NCI-H2081 (cell line): ENCODE results near the gene TMC3.
"Not testable (repeated sequence)": the region's sequence is repeated elsewhere in the genome, so short reads cannot be mapped to it uniquely, and the experiment has no call there.

Experiments used
- DNase-seq, 2 experiments: peaks; one replicate each; lab custom pipeline; 2025; lab: John Stamatoyannopoulos, UW

Gene TMC3

DNA sequence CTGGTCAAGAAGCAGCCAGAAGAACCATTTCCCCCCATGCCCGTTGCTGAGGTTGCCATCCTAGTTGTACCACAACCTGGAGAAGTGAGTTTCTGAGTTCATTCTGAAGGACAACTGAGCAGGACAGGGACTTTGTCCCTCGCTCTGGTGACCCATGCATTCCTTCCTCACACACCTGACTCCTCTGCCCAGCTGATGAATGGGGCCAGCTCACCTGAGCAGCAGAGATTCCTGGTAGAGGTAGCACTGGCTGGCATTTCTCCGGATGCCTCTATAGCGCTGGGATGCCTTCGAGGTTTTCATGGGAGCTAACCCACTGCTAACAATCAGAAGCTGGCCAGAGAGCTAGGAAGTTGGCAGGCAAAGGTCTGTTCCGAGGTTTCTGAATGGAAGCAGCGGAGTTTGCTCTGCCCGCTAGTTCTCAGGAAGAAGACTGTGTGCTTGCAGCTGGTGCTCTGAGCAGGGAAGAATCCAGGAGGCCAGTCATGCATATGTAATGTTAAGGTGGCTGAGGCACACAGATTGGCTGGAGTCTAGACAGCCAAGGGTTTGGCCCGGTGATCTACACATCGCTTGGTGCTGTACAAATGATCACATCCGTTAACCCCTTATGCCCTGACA lies at the start of gene TMC3:
Gene TMC3, minus strand, starts transcription at position 439 of the 621 bp plus-strand sequence. Its CDS starts 136 bp downstream, at position 303.
- DNase-seq, result no peak

DNA sequence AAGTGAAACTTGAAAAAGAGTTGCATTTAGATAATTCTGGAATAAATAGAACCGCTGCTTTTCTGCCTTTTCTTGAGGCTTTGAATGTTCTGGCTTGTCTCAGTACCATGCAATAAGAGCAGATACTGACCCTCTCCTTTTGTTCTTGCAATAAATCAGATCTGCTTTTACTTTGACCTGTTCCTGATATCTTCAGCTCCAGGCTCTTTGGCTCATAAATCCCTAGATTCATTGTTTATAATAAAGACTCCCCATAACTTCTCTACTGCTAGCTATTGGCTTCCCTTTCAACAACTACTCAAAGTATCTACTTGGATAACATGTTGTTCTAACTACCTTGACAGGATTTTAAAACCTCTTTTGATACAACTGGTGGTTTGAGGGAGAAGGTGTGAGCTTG lies 47.4 kb upstream of the TMC3 start:
- no peak for DNase-seq

DNA sequence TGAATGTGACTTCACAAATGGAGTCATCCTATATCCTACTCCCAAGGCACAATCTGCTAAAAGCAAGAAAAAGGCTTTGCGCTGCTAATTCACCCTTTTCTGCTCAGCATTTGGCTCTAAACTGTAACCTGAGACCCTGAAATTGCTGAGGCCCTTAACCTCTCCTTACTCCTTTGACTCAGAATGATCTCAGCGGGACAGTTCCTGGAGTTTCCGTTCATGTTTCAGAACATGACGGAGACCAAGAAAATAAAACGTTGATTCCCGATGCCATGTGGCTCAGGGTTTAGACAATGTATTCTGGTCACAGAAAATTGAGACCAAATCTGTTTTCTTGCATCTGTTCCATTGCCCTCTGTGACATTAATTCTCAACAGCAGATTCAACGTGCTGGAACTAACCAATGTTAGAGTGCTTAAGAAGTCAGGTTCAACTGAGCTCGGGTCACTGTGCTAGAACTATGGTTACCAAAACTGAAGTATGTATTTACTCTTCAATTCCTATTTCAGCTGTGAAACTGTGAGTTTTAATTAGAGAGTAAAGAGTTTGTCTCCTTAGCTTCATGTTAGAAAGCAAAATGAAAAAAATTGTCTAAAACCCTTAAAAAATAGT lies 45.4 kb upstream of the TMC3 start:
- no peak for DNase-seq

DNA sequence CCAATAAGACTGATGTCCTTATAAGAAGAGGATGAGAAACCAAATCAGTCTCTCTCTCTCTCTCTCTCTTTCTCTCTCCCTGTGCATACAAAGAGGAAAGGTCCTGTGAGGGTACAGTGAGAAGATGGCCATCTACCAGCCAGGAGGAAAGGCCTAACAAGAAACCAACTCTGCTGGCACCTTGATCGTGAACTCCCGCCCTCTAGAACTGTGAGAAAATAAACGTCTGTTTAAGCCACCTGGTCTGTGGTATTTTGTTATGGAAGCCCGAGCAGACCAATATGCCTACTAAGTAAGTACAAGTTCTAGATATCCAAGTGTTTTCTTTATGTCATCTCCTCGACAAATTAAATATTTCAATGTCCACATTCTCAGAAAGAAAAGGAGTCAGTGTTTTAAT lies 44.9 kb upstream of the TMC3 start:
- DNase-seq, result no peak

DNA sequence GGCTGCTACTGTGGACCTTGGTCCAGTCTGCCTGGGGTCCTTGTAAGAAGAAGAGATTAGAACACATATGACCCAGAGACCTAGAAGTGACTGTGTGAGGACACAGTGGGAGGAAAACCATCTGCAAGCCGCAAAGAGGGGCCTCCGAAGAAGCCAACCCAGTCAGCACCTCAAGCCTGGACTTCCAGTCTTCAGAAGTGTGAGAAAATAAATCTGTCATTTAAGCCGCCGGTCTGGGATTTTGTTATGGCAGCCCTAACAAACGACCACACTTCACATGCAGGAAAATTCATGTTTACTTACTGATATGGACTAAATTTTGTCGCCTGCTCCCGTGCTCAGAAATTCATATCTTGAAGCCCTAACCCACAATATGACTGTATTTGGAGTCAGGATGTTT lies 44.4 kb upstream of the TMC3 start:
- DNase-seq, result no peak

DNA sequence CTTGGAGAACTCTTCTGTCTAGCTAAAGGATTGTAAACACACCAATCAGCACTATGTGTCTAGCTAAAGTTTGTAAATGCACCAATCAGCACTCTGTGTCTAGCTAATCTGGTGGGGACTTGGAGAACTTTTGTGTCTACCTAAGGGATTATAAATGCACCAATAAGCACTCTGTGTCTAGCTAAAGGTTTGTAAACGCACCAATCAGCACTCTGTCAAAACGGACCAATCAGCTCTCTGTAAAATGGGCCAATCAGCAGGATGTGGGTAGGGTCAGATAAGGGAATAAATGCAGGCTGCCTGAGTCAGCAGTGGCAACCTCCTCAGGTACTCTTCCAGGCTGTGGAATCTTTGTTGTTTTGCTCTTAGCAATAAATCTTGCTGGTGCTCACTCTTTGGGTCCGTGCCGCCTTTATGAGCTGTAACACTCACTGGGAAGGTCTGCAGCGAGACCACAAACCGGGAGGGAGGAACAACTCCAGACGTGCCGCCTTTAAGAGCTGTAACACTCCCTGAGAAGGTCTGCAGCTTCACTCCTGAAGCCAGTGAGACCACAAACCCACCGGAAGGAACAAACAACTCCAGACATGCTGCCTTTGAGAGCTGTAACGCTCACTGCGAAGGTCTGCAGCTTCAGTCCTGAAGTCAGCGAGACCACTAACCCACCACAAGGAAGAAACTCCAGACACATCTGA lies 40.4 kb upstream of the TMC3 start:
- not testable (repeated sequence) for DNase-seq

DNA sequence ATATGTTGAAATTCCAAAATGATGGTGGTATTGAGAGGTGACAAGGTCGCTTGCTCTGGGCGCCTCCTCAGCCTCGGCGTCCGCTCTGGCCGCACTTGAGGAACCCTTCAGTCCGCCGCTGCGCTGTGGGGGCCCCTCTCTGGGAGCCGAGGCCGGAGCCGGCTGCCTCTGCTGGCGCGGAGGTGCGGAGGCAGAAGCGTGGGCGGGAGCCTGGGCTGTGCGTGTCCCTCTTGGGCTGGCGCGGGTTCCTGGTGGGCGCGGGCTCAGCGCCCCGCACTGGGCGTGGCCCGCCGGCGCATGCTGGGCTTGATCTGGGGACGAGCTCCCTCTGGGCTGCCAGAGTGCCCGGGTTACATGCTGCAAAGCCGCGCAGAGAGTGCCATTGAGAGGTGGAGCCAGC lies 39.8 kb upstream of the TMC3 start:
- DNase-seq, result no peak

DNA sequence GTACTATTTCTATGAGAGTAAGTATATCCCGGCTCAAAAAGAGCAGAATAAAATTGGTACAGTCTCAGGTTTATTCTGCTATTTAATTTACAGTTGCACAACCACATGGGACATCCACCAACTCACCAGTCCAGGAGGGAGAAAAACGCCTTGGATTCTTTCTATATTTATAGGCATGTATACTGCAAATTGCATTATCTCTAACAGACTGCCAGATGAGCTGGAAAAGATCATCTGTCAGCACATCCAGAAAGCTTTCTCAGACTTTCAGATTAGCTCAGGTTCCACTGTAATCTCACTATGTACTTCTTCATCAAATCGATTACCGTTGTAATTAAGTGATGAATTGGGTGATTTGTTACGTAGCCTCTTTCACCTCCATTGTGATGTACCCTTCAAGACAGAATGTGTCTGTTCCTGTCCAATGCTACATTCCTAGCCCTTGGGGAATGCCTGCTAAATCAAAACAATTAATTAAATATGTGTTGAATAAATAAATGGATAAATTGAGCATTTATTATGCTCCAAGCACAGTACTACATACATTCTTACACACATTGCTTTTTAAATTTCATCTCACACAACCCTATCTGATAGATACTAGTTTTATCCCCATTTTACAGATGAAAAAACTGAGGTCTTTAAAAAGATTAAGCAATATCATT lies 38.1 kb upstream of the TMC3 start:
- DNase-seq, result no peak

DNA sequence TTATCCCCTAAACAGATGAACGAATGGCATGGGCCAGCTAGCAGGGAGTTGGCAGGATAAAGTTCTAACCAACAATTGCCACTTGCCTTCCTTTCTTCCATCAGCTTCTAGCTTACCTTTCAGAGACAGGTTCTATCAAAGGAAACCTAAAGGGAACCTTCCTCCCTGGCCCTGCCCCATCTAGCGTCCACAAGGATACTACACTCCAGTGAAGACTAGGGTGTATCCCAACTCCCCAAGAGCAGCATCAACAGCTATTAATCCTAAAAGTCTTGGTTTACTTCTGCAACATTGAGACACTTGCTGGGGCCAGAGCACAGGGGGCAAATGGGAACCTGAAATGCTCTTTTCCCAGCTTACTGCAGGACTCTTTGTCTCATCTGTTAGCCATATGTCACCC lies 37.0 kb upstream of the TMC3 start:
- DNase-seq, result no peak

DNA sequence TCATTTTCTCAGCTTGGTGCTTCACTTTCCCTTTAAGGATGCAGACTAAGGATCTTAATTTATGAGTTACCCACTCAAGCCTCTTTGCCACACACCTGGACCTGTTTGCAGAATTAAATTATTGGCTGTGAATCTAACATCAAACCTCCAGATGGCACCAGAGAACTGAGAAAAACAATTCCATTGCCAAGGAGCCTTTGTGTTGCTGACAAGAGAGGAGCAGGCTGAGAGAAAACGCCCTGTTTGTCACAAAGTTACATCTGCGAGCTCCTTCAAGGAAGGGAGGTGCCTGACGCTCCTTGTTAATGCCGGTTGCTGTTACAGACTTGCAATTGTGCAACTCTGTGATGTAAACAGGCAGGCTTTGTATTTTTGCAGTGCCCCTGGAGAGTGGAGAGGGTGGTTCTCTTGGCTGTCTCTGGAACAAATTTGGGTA lies 36.3 kb upstream of the TMC3 start:
- peak; percentile 63 to 82 for DNase-seq

DNA sequence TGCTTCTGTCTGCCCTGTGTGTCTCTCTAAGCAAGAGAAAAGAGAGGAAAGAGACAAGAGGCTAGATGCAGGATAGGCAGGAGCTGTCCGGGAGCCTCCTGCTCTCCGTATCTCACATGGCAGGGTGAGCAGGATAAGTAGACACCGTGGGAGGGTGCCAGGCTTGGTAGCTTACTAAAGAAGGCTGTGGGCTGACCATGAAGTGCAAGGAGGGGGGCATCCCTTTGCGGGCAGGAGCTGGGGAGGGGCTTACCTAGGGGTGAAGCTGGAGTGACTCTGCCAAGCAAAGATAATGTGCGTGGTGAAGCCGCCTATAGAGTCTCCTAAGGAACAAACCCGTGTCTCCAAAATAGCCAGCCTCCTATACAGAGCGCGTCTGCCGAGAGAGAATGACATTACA lies 33.7 kb upstream of the TMC3 start:
- DNase-seq, result no peak

DNA sequence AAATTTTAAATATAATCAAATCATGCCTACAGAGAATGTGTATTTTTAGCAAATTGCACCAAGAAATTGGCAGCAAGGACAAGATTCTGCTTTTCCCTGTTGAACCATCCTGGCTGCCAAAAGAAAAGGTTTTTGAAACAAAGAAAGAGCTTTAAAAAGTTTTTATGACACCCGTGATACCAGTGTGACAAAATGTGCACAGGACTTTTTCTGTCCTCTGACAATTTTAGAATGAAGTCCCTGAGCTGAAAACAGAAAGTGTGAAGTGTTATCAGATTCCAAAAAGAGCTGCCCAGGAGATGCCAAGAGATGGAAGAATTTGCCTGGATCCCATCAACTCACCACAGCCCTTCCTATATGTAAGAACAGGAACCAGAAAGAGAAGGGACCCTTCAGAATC lies 33.2 kb upstream of the TMC3 start:
- no peak for DNase-seq

DNA sequence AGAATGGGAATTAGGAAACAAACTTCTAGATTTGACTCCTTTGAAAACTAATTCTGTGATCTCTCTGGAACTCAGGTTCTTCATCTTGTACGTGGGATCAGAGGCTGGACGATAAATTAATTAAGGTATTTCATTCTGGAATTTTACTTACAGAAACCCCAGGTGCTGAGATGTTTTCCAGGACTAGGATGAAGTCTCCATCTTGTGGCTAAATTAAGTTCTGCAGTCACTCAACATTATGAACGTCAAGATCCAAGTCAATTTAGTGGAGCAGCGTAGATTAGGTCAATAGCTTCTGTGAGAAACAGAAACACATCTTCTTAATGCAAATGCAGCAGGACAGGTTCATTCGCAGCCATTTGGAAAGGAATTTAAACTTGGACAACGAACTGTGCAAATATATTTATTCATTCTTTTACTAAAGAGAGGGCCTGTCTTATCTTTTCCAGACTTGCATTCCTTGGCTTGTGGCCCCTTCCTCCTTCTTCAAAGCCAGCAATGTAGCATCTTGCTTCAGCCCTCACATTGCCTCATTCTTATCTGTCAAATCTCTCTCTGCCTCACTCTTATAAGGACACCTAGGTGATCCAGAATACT lies 26.7 kb upstream of the TMC3 start:
- DNase-seq, result peak; percentile 33 to 58

DNA sequence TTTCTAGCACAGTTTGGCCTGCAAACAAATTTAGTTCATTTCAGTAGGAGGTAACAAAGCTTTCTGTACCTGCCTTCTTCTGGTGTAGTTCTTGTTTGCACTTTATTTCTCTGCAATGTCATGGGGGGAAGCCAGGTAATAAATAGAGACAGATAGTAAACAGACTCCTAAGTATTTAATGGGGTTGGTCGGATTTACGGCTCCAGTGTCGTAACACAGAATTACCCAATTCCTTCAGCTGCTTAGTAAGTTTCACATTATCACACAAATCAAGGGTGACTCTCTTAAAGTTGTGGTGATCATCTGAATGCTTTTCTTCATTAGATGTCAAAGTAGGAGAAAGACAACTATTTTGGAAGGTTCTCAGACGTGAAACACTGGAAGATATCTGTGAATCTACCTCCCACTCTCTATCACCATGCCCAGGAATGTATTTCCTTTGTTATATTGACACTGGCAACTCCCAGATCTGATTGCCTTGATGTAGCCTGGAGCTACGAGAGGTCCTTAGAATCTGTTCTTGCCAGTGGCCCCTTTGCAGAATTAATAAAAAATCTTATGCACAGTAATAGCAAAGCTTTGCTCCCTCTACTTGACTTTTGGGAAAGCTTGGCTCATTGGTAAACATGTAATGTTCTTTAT lies 25.0 kb upstream of the TMC3 start:
- DNase-seq, result no peak

DNA sequence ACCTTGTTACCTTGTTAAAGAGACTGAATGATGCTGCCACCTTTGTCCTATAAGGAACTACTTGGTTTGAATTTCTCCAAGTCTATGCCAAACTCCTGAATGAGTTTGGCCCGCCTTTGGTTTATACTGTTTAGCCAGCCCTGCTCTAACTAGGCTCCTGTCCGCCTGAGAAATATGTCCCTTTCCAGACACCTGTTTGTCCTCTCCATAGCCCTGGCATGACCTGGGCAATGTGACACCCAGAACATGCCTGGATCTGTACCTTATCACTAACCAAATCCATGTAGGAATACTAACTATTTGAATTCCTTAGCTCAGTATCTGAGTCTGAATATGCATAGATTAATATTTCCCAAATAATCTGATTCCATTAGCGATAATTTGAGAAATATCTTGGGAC lies 24.4 kb upstream of the TMC3 start:
- DNase-seq, result no peak

DNA sequence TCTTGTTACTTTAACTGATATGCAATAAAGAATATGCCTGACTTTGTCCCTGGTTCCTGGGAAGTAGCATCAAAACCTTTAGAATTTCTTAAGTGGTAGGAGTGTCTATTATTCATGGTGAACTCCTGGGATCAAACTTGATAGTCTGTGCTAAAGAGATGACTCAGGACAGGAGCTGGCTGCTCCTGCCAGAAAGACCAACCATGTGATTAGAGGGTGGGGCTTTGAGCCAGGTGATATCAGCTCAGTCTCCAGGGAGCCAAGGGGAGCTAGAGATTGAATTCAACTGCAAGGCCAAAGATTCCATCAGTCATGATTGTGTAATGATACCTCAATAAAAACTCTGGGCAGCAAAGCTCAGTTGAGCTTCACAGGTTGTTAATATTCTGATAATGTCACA lies 20.6 kb upstream of the TMC3 start:
- DNase-seq, result no peak

DNA sequence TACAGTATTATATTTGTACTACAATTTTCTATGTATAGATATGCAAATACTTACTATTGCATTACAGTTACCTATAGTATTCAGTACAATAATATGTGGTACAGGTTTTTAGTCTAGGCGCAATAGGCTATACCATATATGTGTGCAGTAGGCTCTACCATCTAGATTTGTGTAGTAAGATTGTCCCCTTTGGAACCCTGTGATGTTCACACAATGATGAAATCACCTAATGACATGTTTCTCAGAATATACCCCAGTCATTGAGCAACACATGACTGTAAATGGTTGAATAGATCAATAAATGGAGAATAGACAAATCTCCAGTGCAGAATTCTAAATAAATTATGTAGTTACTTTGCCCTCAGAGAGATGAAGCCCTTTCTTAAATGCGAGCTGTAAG lies 17.6 kb upstream of the TMC3 start:
- DNase-seq, result no peak

DNA sequence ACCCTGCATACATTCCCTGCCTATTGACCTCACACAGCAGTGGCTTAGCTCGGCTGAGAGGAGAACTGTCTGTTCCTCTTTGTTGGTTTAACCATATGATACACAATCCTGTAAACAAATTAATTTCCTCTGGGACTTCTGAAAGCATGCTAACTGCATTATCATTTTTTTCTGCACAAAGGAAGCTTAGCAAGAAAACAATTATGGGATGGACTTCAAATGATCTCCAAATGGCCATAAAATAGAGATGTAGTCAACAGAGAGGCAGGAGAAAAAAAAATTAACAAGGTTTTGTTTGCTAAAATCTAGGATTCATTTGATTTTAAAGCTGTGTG lies 14.4 kb upstream of the TMC3 start:
- DNase-seq, result no peak

DNA sequence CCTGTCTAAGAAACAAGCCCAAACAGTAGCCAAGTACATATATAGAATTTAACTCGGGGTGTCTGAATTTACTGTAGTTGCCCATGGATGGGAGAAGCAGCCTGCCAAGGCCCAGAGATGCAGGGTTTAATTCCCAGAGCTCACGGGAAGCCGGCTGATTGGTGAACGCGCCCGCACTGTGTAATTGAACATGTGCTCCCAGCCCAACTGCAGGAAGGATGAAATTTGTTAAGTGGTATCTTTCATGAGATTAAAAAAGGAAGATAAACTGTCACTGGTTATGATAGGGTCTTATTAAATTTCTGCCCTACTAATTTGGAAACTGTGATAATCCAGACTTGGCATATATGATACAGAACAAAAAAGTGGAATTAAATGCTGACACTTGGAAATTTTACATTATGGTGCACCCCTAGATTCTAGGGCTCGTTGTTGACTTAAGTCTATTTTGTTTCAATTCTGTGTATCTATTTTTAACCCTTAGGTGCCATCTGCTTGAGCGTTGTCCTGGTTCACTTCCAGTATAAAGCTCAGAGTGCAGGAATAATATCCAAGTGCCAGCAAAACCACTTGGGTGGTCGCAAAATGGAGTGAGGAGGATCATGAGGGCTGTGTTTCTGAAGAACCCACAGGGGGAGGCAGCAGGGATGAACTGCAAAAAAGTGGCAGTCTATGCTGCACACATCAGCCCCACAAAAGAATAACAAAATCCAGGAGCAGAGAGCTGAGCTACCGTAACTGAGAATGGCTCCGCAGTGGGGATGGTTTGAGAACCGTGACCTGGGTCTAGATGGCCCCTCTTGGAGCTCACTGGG lies 13.8 kb upstream of the TMC3 start:
- DNase-seq, result no peak

DNA sequence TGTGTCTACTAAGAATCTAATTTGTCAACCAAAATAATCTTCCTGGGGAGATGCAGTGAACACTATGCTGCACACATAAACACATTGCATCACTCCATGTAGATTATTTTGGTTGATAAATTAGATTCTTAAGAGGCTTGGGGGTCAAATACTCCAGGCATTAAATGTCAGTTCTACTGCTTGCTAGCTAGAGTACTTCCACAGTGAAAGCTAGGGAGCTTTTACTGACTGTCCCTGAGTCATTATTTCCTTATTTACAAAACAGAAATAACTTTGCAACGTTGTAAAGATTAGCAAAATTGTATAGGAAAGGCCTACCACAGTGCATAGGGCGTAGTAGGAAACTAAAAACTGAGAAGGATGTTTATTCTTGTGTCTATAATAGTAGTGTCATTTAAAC lies 12.9 kb upstream of the TMC3 start:
- DNase-seq, result no peak

DNA sequence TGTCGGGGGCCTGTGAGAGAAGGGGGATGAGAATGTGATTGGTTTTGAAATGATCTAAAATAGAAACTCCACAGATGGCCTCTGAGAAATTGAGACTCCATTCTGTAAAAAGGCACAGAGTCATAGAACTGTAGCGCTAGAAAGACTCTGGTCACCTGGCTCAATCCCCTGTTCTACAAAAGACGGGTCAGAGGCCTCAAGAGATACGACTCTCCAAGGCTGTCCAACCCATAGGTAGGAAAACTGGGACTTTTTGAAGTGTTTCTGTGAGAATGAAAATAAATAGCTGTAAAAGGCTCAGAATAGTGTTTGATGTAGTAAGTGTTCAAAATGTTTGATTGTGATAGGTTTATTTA lies 11.7 kb upstream of the TMC3 start:
- DNase-seq, result no peak
